ENCODE results near the gene SCN2A. TPM values are rescaled to one million over a fixed set of nuclear protein-coding genes. Genes with fewer than 3 reads are reported as not detected.

The SCN2A gene
- total and polyA plus RNA-seq, 9 of the 15 experiments (the other 6 are each of a cell fraction or from before 2014, with no cell fraction given), result 0.08 to 0.69 (median 0.31) TPM; not detected in 1

DNA sequence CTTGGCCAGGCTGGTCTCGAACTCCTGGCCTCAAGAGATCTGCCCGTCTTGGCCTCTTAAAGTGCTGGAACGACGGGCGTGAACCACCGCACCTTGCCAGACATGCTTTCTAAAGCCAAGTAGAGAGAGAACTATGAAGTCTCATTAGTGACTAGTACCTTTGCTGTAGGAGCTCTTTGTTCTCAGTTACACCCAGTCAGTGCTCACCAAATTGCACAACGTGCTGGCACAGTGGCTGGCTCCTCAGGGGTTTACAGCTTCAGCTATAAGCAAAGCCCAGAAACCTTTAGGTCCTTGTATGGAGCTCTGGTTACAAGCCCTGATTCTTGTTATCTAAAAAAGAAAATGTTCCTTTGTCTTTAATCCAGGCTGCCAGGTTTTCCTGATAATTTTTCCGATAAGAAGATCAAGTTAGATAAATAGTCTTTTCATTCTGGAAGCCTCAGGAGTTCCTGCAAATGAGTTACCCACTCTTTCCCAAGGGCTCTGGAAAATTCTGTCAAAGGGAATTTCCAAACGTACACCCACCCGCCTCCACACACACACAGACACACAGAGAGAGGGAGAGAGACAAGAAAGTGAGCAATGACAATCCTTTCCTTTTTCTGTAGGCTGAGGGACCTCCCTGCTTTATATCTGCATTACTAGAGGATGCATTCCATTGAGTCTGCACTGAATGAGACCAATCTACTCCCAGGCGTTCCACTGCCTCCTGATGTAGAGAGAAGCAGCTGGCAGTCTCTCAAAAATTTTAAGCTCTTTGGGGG lies 130.1 kb downstream of the SCN2A start (continued):
- TF ChIP-seq, protein P1, sequence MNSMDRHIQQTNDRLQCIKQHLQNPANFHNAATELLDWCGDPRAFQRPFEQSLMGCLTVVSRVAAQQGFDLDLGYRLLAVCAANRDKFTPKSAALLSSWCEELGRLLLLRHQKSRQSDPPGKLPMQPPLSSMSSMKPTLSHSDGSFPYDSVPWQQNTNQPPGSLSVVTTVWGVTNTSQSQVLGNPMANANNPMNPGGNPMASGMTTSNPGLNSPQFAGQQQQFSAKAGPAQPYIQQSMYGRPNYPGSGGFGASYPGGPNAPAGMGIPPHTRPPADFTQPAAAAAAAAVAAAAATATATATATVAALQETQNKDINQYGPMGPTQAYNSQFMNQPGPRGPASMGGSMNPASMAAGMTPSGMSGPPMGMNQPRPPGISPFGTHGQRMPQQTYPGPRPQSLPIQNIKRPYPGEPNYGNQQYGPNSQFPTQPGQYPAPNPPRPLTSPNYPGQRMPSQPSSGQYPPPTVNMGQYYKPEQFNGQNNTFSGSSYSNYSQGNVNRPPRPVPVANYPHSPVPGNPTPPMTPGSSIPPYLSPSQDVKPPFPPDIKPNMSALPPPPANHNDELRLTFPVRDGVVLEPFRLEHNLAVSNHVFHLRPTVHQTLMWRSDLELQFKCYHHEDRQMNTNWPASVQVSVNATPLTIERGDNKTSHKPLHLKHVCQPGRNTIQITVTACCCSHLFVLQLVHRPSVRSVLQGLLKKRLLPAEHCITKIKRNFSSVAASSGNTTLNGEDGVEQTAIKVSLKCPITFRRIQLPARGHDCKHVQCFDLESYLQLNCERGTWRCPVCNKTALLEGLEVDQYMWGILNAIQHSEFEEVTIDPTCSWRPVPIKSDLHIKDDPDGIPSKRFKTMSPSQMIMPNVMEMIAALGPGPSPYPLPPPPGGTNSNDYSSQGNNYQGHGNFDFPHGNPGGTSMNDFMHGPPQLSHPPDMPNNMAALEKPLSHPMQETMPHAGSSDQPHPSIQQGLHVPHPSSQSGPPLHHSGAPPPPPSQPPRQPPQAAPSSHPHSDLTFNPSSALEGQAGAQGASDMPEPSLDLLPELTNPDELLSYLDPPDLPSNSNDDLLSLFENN (IDR thresholded peaks at IDR 0.05; ENCODE audit: low read depth in 2 of 2, low read length in 2 of 2), result no peak
- TF ChIP-seq U2AF1 (optimal IDR thresholded peaks at IDR 0.05; ENCODE audit: low read depth, low read length) (no peak), CHD1 (IDR thresholded peaks at IDR 0.05; ENCODE audit: low read length) (no peak), MCM2 (IDR thresholded peaks at IDR 0.05; ENCODE audit: low read depth) (no peak)
- TF ChIP-seq, protein P2, sequence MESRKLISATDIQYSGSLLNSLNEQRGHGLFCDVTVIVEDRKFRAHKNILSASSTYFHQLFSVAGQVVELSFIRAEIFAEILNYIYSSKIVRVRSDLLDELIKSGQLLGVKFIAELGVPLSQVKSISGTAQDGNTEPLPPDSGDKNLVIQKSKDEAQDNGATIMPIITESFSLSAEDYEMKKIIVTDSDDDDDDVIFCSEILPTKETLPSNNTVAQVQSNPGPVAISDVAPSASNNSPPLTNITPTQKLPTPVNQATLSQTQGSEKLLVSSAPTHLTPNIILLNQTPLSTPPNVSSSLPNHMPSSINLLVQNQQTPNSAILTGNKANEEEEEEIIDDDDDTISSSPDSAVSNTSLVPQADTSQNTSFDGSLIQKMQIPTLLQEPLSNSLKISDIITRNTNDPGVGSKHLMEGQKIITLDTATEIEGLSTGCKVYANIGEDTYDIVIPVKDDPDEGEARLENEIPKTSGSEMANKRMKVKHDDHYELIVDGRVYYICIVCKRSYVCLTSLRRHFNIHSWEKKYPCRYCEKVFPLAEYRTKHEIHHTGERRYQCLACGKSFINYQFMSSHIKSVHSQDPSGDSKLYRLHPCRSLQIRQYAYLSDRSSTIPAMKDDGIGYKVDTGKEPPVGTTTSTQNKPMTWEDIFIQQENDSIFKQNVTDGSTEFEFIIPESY (CRISPR knock-in tag; IDR thresholded peaks at IDR 0.05), result no peak
